Stimulated activated CD4-positive, alpha-beta T cell treated with anti-CD3 and anti-CD28 coated beads, Interleukin-12 subunit alpha, Interleukin-12 subunit beta, amount 100 ng/mL, for 48 hours (primary cell): ENCODE results near the gene CREB3L2.
"Not testable (repeated sequence)": the region's sequence is repeated elsewhere in the genome, so short reads cannot be mapped to it uniquely, and the experiment has no call there.

Experiments used
- DNase-seq, 3 donors: peaks; one replicate each; pipeline ENCODE4 v3.0.0-alpha.2; 2020; ENCODE audit warnings: low read depth in 2 of 3, low spot score in 1 of 3

CREB3L2 gene

GRCh38 chr7:137846827-137847567 lies 154.9 kb downstream of the CREB3L2 start, which contains the start of gene DGKI:
DGKI (minus strand) TSS chr7:137846974.
- DNase-seq, result no peak

GRCh38 chr7:137846549-137846826 lies 155.4 kb downstream of the CREB3L2 start:
- no peak for DNase-seq

GRCh38 chr7:137844677-137845425 lies 157.0 kb downstream of the CREB3L2 start:
- no peak for DNase-seq

- no peak for DNase-seq
Observed at GRCh38 chr7:137839903-137840779, 161.7 kb downstream of the CREB3L2 start.

- DNase-seq, result no peak
Observed at GRCh38 chr7:137838706-137839315, 163.1 kb downstream of the CREB3L2 start.

- DNase-seq, result no peak
Observed at GRCh38 chr7:137836541-137836940, 165.3 kb downstream of the CREB3L2 start.

GRCh38 chr7:137836113-137836509 lies 165.8 kb downstream of the CREB3L2 start:
- DNase-seq, result no peak

- no peak for DNase-seq
Observed at GRCh38 chr7:137835486-137836112, 166.3 kb downstream of the CREB3L2 start.

GRCh38 chr7:137834552-137834951 lies 167.3 kb downstream of the CREB3L2 start:
- no peak for DNase-seq

- DNase-seq, result not testable (repeated sequence)
Observed at GRCh38 chr7:137832990-137833389, 168.9 kb downstream of the CREB3L2 start.

- no peak for DNase-seq
Observed at GRCh38 chr7:137832382-137832781, 169.5 kb downstream of the CREB3L2 start.

- not testable (repeated sequence) for DNase-seq
Observed at GRCh38 chr7:137831555-137831954, 170.3 kb downstream of the CREB3L2 start.

- no peak for DNase-seq
Observed at GRCh38 chr7:137829337-137829992, 172.4 kb downstream of the CREB3L2 start.

GRCh38 chr7:137828456-137828855 lies 173.4 kb downstream of the CREB3L2 start:
- DNase-seq, result no peak

GRCh38 chr7:137825489-137825888 lies 176.4 kb downstream of the CREB3L2 start:
- no peak for DNase-seq
